ENCODE data around the gene EIF3CL.
"Not testable (repeated sequence)": the region's sequence is repeated elsewhere in the genome, so short reads cannot be mapped to it uniquely, and the experiment has no call there.

Gene EIF3CL, protein sequence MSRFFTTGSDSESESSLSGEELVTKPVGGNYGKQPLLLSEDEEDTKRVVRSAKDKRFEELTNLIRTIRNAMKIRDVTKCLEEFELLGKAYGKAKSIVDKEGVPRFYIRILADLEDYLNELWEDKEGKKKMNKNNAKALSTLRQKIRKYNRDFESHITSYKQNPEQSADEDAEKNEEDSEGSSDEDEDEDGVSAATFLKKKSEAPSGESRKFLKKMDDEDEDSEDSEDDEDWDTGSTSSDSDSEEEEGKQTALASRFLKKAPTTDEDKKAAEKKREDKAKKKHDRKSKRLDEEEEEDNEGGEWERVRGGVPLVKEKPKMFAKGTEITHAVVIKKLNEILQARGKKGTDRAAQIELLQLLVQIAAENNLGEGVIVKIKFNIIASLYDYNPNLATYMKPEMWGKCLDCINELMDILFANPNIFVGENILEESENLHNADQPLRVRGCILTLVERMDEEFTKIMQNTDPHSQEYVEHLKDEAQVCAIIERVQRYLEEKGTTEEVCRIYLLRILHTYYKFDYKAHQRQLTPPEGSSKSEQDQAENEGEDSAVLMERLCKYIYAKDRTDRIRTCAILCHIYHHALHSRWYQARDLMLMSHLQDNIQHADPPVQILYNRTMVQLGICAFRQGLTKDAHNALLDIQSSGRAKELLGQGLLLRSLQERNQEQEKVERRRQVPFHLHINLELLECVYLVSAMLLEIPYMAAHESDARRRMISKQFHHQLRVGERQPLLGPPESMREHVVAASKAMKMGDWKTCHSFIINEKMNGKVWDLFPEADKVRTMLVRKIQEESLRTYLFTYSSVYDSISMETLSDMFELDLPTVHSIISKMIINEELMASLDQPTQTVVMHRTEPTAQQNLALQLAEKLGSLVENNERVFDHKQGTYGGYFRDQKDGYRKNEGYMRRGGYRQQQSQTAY

DNA sequence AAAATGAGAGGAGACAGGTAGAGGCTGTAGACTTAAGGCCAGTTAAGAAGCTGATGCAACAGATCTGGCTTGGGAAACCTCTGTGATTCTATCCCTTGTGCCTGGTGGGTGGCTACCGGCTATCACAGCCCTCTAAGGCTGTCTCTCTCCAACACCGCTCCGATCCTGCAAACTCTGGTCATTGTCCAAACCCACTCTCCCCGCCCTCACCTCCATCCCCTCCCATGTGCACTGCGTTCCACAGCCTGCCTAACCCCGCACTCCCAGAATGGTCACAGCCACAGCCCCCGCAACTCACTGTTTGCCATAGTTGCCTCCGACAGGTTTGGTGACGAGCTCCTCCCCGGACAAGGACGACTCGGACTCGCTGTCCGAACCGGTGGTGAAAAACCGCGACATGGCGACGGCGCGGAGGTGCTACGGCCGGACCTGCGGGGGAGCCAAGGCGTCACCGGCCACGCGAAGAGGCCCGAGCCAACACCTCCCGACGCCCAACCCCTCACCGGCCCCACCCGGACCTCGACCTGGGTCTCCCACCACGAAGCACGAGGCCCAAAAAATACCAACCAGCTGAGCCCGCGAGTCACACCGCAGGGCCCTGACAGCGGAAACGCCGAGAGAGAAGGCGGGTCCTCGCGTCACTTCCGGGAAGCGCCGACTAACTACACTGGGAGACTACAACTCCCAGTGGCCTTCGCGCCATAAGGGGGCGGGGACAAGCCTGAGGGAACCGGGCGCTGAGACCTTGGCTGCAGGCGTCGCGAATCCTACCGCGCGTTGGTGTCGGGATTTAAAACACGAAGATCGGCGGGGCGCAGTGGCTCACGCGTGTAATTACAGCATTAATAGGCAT is at the start of gene EIF3CL:
TSS of gene EIF3CL (minus strand) at position 622 of the 853 bp plus-strand sequence. CDS start at position 399, 223 bp downstream.
- DNase-seq; intact Hi-C loops (cut with DNase I): not testable (repeated sequence)

DNA sequence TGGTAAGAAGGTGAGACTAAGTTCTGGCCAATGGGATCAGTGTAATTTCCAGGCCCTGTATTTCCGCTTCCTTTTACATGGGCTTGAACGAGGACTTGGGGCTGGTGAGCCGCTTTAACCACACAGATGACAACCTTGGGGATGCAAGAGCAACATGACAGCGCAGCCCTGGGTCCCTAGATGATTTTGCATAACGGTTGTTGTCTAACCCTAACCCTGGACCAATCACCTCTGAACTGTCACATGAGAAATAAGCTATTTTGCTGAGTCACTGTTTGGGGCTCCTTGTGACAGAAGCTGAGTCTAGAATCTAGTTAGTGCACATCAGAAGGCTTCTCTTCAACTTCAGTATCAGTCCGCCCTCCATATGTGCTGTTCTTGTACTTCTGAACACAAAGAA is 43.4 kb upstream of the EIF3CL start:
- intact Hi-C loops (cut with DNase I); DNase-seq: not testable (repeated sequence)

DNA sequence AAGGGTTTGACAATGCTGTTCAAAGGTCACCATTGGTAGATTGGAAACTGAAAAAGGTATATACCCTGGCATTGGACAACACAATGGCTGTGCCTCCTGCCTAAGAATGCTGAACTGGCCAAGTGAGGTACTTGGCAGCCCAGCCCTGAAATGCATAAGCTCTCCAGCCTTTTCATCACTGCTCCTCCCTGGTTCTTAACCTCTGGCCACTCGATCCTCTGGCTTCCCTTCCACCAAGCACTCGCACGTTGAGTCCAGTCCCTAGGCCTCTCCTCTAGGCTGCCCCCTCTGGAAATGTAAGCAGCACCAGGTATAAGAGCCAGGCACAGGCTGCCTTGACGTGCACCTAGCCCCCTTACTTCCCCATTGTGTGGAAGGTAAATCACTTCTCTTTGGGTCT is 42.7 kb upstream of the EIF3CL start:
- intact Hi-C loops (cut with DNase I); DNase-seq: not testable (repeated sequence)

DNA sequence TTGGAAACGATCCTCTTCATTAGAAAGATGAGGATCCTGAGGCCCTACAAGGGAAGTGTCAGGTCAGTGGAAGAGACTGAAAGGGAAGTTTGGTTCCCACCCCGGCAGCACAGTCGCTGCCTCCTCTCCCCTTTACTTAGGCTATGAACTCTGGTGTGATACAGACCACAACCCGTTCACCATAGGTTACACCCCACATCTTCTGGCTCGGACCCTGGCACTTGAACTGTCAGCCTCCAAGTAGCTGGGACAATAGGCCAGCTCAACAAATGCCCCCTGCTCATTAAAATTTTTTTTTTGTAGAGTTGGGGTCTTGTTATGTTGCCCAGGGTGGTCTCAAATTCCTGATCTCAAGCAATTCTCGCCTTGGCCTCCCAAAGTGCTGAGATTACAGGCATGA is 40.3 kb upstream of the EIF3CL start:
- DNase-seq: peak in 1 of 42 donors; percentile 13
- intact Hi-C loops (cut with DNase I): not testable (repeated sequence)

- intact Hi-C loops (cut with DNase I): not testable (repeated sequence)
- DNase-seq: peak in 1 of 42 donors; percentile 26
Observed at GRCh38 chr16:28438899-28439298, 35.3 kb upstream of the EIF3CL start.

GRCh38 chr16:28435340-28435739 is 31.7 kb upstream of the EIF3CL start:
- intact Hi-C loops (cut with DNase I): not testable (repeated sequence)
- peak in 1 of 42 donors; percentile 25 for DNase-seq

DNA sequence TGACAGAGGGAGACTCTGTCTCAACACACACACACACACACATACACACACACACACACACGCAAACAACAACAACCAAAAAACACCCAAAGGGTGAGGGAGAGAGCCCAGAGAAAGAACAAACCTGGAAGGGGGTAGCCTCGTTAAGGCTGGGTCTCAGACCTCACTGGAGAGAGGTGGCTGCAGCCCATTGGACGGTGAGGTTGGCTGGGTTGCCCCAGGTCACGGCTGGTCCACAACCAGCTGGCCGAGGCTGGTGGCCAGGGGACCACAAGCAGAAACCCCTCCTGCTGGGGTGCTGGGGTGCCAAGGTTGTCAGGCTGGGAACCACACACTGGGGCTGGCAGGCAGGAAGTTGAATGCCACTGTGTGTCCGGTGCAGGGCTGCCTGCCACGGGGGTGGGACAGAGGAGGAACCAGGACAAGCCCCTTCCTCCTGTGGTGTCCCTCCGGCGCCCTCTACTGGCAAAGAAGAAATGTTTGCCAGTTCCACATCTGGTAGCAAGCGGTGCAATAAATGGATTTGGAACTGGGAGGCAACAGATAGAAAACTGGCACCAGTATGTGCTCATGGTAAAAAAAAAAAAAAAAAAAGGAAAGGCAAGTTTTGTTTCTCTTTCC is 22.5 kb upstream of the EIF3CL start:
- intact Hi-C loops (cut with DNase I); DNase-seq: not testable (repeated sequence)

- intact Hi-C loops (cut with DNase I); DNase-seq: not testable (repeated sequence)
Observed at GRCh38 chr16:28421071-28421750, 17.6 kb upstream of the EIF3CL start.

GRCh38 chr16:28417033-28417432 is 13.4 kb upstream of the EIF3CL start:
- intact Hi-C loops (cut with DNase I); DNase-seq: not testable (repeated sequence)

- DNase-seq: peak in 1 of 42 donors; percentile 20
- intact Hi-C loops (cut with DNase I): not testable (repeated sequence)
Observed at GRCh38 chr16:28414530-28414929, 10.9 kb upstream of the EIF3CL start.

GRCh38 chr16:28413585-28413984 is 9.9 kb upstream of the EIF3CL start:
- intact Hi-C loops (cut with DNase I); DNase-seq: not testable (repeated sequence)

GRCh38 chr16:28392054-28392453 is 11.6 kb downstream of the EIF3CL start:
- intact Hi-C loops (cut with DNase I); DNase-seq: not testable (repeated sequence)

GRCh38 chr16:28382177-28382867 is 21.3 kb downstream of the EIF3CL start:
- intact Hi-C loops (cut with DNase I); DNase-seq: not testable (repeated sequence)

DNA sequence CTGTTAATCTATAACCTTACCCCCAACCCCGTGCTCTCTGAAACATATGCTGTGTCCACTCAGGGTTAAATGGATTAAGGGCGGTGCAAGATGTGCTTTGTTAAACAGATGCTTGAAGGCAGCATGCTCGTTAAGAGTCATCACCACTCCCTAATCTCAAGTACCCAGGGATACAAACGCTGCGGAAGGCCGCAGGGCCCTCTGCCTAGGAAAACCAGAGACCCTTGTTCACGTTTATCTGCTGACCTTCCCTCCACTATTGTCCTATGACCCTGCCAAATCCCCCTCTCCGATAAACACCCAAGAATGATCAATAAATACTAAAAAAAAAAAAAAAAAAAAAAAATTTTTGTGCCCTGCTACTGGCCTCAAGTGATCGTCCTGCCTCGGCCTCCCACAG is 25.8 kb downstream of the EIF3CL start:
- intact Hi-C loops (cut with DNase I): not testable (repeated sequence)
- peak in 1 of 42 donors; percentile 3 for DNase-seq

DNA sequence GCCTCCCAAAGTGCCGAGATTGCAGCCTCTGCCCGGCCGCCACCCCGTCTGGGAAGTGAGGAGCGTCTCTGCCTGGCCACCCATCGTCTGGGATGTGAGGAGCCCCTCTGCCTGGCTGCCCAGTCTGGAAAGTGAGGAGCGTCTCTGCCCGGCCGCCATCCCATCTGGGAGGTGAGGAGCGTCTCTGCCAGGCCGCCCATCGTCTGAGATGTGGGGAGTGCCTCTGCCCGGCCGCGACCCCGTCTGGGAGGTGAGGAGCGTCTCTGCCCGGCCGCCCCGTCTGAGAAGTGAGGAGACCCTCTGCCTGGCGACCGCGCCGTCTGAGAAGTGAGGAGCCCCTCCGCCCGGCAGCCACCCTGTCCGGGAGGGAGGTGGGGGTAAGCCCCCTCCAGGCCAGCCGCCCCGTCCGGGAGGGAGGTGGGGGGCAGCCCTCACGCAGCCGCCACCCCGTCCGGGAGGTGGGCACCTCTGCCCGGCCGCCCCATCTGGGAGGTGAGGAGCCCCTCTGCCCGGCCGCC is 26.5 kb downstream of the EIF3CL start:
- DNase-seq: peak in 1 of 42 donors; percentile 3
- intact Hi-C loops (cut with DNase I): not testable (repeated sequence)

GRCh38 chr16:28375115-28375514 is 28.5 kb downstream of the EIF3CL start:
- peak in 3 of 42 donors; percentile 1 to 4 (median 4) for DNase-seq
- intact Hi-C loops (cut with DNase I): not testable (repeated sequence)

DNA sequence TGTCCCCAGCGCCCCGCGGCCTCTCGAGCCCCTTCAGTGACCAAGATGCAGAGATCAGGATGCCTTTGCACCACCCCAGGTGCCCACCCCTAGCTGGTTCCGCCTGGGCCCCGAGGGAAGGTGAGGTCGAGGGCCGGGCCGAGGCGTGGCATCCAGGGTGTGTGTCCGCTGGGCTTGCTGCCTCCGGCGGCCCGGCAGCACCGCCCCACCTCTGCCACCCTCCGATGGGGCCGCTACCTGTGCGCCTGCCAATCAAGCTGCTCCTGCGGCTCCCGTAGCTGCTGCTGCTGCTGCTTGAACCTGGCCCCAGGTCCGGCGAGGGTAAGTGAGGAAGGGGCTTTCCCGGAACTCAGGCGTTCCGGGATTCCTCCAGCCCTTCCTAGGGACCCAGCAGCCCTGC is 29.4 kb downstream of the EIF3CL start:
- DNase-seq; intact Hi-C loops (cut with DNase I): not testable (repeated sequence)
